Measurements from ENCODE around the gene PLCB1. TPM values are rescaled to one million over a fixed set of nuclear protein-coding genes. Genes with fewer than 3 reads are reported as not detected.

PLCB1 gene
- total and polyA plus RNA-seq, 2 donors (not counting 3 experiments of a cell fraction or from before 2014, with no cell fraction given) = 10.2 to 53.4 TPM

DNA sequence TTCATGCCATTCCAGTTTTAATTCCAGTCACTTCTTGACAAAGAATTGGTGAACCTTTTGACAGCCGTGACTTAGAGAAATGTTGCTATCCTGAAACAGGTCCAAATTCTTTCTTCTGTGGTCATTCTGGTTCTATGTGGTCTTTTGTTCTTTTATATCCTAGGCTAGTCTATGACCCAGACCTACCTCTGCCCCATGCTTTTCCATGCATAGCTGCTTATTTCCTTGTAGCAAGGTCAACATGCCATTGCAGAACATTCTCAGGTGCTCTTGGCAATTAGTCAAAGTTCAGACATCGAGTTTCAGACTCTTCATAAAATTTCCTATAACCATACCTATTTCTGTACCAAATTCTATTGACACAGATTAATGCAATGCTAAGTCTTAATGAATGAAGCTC is 202.6 kb downstream of the PLCB1 start:
- no peak overlapping the region for H2AFZ ChIP-seq (ENCODE audit: low read depth, low read length)

GRCh38 chr20:8335059-8335458 is 203.0 kb downstream of the PLCB1 start:
- Histone ChIP-seq H3K9ac (replicated peaks; ENCODE audit: extremely low read depth, insufficient read depth, low read length) (no peak overlapping the region), H3K27ac (ENCODE audit: insufficient read depth, low read depth, low read length) (no peak overlapping the region), H3K9me3 (replicated peaks; ENCODE audit: control insufficient read depth, insufficient read depth, low read length) (no peaks in the 10 kb centered on the region), H3K4me1 (ENCODE audit: control insufficient read depth, extremely low read depth, insufficient read depth, low read length) (no peaks in the 10 kb centered on the region), H3K79me2 (ENCODE audit: control insufficient read depth, insufficient read depth, low read length) (no peaks in the 10 kb centered on the region), H3K27me3 (ENCODE audit: control insufficient read depth in 2 of 2, insufficient read depth in 2 of 2, low read length in 2 of 2) (no peaks in the 10 kb centered on the region), H2AFZ (ENCODE audit: low read depth, low read length) (no peak overlapping the region), H3K36me3 (ENCODE audit: control insufficient read depth in 2 of 2, extremely low read depth in 1 of 2, insufficient read depth in 2 of 2, low read length in 2 of 2) (no peaks in the 10 kb centered on the region), H3K4me2 (ENCODE audit: insufficient read depth, low read length) (no peak overlapping the region), H4K20me1 (replicated peaks; ENCODE audit: control insufficient read depth, extremely low read depth, insufficient read depth, low read length) (no peaks in the 10 kb centered on the region), H3K4me3 (replicated peaks in 1 of 3; ENCODE audit: insufficient read depth in 1 of 3, low read depth in 1 of 3, low read length in 3 of 3) (no peak overlapping the region), H3K9me1 (replicated peaks; ENCODE audit: control insufficient read depth, extremely low read depth, insufficient read depth, low read length) (no peaks in the 10 kb centered on the region)
- FAIRE-seq (no peak), DNase-seq (ENCODE audit: low read depth, low spot score) (no peak)
- intact Hi-C loops (cut with micrococcal nuclease) = no loop called here
- POLR2A ChIA-PET = no interaction called here
- no peak for TF ChIP-seq GATA2 (IDR thresholded peaks at IDR 0.05; ENCODE audit: insufficient read depth, insufficient read length, low read depth, low read length)
- TF ChIP-seq FOS (IDR thresholded peaks at IDR 0.05; ENCODE audit: borderline replicate concordance, insufficient read depth, low read length) = no peak
- no peak for TF ChIP-seq POLR2AphosphoS5 (IDR thresholded peaks at IDR 0.05; ENCODE audit: insufficient read depth, low read depth, low read length)
- no peak for TF ChIP-seq JUN (IDR thresholded peaks at IDR 0.05; ENCODE audit: borderline replicate concordance, insufficient read depth, insufficient read length, low read depth)
- TF ChIP-seq MAX (IDR thresholded peaks at IDR 0.05; ENCODE audit: insufficient read depth, insufficient read length) = no peak
- no peak for TF ChIP-seq MYC (IDR thresholded peaks at IDR 0.05; ENCODE audit: low read depth, low read length)
- TF ChIP-seq EZH2 (IDR thresholded peaks at IDR 0.05; ENCODE audit: borderline replicate concordance, low read depth, low read length, severe bottlenecking) = no peak
- TF ChIP-seq, protein P1, sequence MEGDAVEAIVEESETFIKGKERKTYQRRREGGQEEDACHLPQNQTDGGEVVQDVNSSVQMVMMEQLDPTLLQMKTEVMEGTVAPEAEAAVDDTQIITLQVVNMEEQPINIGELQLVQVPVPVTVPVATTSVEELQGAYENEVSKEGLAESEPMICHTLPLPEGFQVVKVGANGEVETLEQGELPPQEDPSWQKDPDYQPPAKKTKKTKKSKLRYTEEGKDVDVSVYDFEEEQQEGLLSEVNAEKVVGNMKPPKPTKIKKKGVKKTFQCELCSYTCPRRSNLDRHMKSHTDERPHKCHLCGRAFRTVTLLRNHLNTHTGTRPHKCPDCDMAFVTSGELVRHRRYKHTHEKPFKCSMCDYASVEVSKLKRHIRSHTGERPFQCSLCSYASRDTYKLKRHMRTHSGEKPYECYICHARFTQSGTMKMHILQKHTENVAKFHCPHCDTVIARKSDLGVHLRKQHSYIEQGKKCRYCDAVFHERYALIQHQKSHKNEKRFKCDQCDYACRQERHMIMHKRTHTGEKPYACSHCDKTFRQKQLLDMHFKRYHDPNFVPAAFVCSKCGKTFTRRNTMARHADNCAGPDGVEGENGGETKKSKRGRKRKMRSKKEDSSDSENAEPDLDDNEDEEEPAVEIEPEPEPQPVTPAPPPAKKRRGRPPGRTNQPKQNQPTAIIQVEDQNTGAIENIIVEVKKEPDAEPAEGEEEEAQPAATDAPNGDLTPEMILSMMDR (IDR thresholded peaks at IDR 0.05; ENCODE audit: extremely low read depth in 1 of 2, insufficient read depth in 1 of 2, low read depth in 1 of 2, low read length in 2 of 2) = no peak
- BruUV-seq (replicated peaks) = no TSS peak
- dilution Hi-C loops (cut with MboI; ENCODE audit: extremely low pct_ligation_motif_present, low sequenced_read_pairs) = no loop called here
- CTCF ChIA-PET = interaction anchor here (1.2 kb wide), 1 partner anchor 17 kb away, joined by 3 read pairs; no protein-coding TSS in a partner anchor

More for the DNA sequence above, 202.6 kb downstream of the PLCB1 start:
- no peak overlapping the region for H3K4me3 ChIP-seq (replicated peaks in 1 of 3; ENCODE audit: insufficient read depth in 1 of 3, low read depth in 1 of 3, low read length in 3 of 3)
- FAIRE-seq (no peak), DNase-seq (ENCODE audit: low read depth, low spot score) (no peak)
- no TSS peak for BruUV-seq (replicated peaks)
- H3K36me3 ChIP-seq (ENCODE audit: control insufficient read depth in 2 of 2, extremely low read depth in 1 of 2, insufficient read depth in 2 of 2, low read length in 2 of 2) = no peaks in the 10 kb centered on the region
- H3K9me3 ChIP-seq (replicated peaks; ENCODE audit: control insufficient read depth, insufficient read depth, low read length) = no peaks in the 10 kb centered on the region
- no peaks in the 10 kb centered on the region for H3K79me2 ChIP-seq (ENCODE audit: control insufficient read depth, insufficient read depth, low read length)
- dilution Hi-C loops (cut with MboI; ENCODE audit: extremely low pct_ligation_motif_present, low sequenced_read_pairs) (no loop called here), intact Hi-C loops (cut with micrococcal nuclease) (no loop called here)
- no peaks in the 10 kb centered on the region for H4K20me1 ChIP-seq (replicated peaks; ENCODE audit: control insufficient read depth, extremely low read depth, insufficient read depth, low read length)
- no peak for TF ChIP-seq POLR2A (IDR thresholded peaks at IDR 0.05; ENCODE audit: low read depth, low read length)
- ChIA-PET POLR2A (no interaction called here), CTCF (interaction anchor here (1.2 kb wide), 1 partner anchor 16 kb away, joined by 3 read pairs; no protein-coding TSS in a partner anchor)
- H3K27ac ChIP-seq (ENCODE audit: insufficient read depth, low read depth, low read length) = no peak overlapping the region
- H3K27me3 ChIP-seq (ENCODE audit: control insufficient read depth in 2 of 2, insufficient read depth in 2 of 2, low read length in 2 of 2) = no peaks in the 10 kb centered on the region
- H3K9me1 ChIP-seq (replicated peaks; ENCODE audit: control insufficient read depth, extremely low read depth, insufficient read depth, low read length) = no peaks in the 10 kb centered on the region
- no peak overlapping the region for H3K9ac ChIP-seq (replicated peaks; ENCODE audit: extremely low read depth, insufficient read depth, low read length)
- H3K4me2 ChIP-seq (ENCODE audit: insufficient read depth, low read length) = no peak overlapping the region
- H3K4me1 ChIP-seq (ENCODE audit: control insufficient read depth, extremely low read depth, insufficient read depth, low read length) = no peaks in the 10 kb centered on the region
